T-helper 2 cell treated with Interferon-gamma antibody and Interleukin-4, amounts not matched to agents 100 ng/mL and 5 ng/mL, for 36 hours (primary cell): ENCODE measurements around the gene POLN. TPM values are rescaled to one million over a fixed set of nuclear protein-coding genes. Genes with fewer than 3 reads are reported as not detected.
"Not testable (repeated sequence)": the region's sequence is repeated elsewhere in the genome, so short reads cannot be mapped to it uniquely, and the experiment has no call there.

Source experiments
- intact Hi-C: fragments of 100-400 bp; cut with micrococcal nuclease; formaldehyde crosslinking; loops from one replicate; pipeline ENCODE4 v1.15.1; 2023
- total RNA-seq: library from RNA; stranded (reverse); gene quantifications from 2 replicates; pipeline ENCODE4 v1.2.3, GENCODE V29; 2022

The POLN gene
- total RNA-seq, 1 donor from 2014 or later: 4.0 TPM

GRCh38 chr4:2222838-2223237, 19.1 kb downstream of the POLN start:
- intact Hi-C loops: loop anchor here (5.0 kb wide), 1 partner anchor 239 kb away; no protein-coding TSS in a partner anchor

- intact Hi-C loops: loop anchor here (5.0 kb wide), 1 partner anchor 241 kb away; no protein-coding TSS in a partner anchor
Measured at GRCh38 chr4:2221378-2221777, 20.5 kb downstream of the POLN start.

DNA sequence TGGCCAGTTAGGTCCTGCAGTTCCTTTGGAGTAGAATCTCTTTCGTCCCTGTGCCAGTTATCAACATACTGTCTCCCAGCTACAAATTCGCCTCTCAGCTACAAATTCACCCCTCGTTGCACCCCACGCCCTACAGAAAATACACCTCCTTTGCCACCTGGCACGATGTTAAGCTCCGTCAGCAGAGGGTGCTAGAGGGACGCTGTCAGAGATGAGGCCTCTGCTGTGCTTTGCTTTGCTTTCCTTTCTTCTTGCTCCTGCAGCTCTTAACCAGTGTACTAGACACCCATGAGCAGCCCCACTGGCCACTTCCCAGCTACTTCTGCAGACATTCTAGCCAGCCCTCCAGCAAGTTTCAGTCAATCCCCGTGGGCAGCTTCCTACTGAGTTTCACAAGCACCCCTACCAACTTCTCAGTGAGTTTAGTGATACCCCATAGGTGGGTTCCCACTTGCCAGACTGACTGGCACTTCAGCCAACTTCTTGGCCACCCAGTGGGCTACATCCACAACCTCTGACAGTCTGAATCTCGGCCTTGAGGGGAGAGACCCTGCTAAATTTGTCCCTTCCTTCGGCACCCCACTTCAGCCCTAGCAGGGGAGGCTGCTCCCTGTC, 21.8 kb downstream of the POLN start:
- intact Hi-C loops: loop anchor here (1.0 to 5.0 kb wide), 2 partner anchors 221 to 242 kb away; no protein-coding TSS in a partner anchor

DNA sequence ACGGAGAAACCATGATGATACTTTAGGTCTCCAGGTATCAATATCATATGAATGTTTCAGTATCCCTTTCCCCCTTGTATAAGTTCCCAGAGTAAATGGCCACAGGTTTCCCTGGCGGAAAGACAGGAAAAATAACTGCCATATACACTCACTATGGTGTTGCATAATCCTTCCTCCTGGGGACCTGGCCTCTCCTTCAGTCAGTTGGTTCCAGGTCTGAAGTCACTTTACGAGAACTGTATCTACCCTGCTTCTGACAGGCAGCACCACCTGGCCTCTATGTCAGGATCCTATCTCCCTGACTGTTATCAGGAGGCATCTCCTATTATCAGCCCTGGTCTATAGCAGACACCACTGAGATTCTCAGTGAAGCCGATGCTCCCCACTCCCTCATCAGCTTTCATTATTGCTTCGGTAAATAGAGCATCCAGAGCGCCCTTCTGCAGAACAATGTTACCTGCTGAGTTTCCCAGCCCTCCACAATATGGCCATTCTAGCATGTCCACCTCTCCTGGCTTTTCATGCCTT, 22.6 kb downstream of the POLN start:
- intact Hi-C loops: no loop called here

DNA sequence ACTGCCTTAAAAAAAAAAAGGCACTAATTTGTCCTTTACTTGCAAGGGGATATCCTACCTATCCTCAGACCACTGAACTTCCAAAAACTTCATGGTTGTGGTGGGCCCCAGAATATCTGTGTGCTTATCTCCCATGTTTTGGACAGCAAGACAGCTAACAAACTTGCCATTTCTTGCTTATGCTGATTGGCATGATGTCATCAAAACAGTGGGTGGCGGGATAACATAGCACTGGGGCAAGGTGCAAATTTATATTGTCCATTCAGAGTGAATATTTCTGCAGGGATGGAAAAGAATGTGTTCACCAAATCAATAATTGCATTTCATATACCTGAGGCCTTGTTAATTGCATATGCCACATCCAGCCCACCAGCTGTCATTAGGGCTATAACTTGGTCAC, 23.5 kb downstream of the POLN start:
- intact Hi-C loops: no loop called here

GRCh38 chr4:2217726-2218125, 24.2 kb downstream of the POLN start:
- intact Hi-C loops: no loop called here

DNA sequence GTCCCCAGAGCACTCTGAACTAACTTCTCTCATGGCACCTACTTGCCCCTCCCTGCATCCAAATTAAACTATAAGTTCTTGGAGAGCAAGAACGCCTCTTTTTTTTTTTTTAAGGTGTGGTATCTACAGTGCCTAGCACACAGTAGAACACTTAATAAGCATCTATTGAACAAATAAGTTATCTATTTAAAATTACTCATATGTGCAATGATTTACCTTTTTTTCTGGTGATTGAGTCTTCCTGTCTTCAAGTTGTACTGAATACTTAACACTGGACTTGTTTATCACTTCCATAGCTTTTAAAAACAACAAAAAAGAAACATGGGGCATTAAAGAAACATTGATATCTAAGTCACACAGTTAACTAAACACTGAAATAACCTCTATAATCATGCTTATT, 29.1 kb downstream of the POLN start:
- intact Hi-C loops: no loop called here

DNA sequence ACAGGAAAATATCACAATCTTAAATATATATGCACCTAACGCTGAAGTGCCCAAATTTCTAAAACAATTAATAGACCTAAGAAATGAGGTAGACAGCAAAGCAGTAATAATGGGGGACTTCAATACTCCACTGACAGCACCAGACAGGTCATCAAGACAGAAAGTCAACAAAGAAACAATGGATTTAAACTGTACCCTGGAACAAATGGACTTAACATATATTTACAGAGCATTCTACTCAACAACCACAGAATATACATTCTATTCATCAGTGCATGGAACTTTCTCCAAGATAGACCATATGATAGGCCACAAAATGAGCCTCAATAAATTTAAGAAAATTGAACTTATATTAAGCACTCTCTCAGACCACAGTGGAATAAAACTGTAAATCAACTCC, 39.1 kb downstream of the POLN start:
- intact Hi-C loops: not testable (repeated sequence)

DNA sequence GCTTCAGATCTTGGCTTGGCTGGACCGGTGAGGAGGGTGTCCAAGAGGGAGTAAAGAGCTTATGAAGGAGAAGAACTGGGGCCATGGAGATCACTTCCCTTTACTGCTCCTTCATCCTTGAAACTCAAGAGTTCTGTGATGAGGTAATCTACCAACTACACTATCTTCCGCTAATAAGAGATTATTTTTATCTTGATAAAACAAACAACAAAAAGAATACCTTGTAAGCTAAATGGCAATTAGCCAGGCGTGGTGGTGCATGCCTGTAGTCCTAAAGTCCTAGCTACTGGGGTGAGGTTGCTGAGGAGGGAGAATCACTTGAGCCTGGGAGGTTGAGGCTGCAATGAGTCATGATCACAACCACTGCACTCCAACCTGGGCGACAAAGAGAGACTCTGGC, 47.4 kb downstream of the POLN start:
- intact Hi-C loops: no loop called here

GRCh38 chr4:2193326-2193725, 48.6 kb downstream of the POLN start:
- intact Hi-C loops: no loop called here

DNA sequence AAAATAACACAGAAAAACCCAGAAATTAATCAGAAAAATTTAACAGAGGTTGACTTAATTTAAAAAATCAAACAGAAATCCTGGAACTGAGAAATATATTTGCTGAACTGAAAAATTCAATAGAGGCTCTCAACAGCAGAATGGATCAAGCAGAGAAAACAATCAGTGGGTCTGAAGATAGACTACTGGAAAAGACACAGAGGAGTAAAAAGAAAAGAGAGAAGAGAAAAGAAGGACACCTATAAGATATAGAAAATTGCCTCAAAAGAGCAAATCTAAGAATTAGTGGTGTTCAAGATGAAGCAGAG, 55.1 kb downstream of the POLN start:
- intact Hi-C loops: no loop called here

DNA sequence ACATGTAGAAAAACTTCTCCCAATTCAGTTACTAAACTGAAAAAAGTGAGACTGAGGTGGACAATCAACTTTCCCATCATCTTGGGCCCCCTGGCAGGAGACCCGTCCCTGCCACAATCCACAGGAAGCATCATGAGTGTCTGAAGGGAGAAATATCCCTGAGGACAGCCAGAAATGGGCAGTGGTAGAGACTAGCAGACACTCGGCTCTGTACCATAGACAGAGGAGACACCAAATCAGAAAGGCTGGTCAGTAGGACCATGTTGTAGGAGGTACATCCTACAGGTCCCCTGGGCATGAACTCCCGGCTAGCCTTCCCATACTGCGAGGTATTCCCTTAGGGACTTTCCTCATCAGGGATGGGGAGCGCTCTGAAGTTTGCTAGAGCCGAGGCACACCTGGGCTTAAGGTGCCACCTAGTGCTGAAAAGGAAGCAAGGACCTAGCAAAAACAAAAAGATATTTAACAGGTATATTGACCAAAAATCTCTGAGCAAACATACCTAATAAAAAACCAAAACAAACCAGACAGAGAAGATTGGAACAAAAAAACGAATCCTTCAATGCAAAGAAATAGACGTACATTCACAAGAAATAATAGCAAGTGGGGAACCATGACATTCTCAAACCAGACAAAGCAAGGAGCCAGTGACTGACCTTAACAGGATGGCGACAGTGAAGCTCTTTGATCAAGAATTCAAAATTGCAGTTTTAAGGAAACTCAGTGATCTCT, 55.6 kb downstream of the POLN start:
- intact Hi-C loops: no loop called here

- intact Hi-C loops: no loop called here
Measured at GRCh38 chr4:2183394-2183793, 58.5 kb downstream of the POLN start.

GRCh38 chr4:2182994-2183393, 58.9 kb downstream of the POLN start:
- intact Hi-C loops: no loop called here

- intact Hi-C loops: no loop called here
Measured at GRCh38 chr4:2180410-2180809, 61.5 kb downstream of the POLN start.

- intact Hi-C loops: loop anchor here (10.0 kb wide), 2 partner anchors 135 to 175 kb away; partner anchors contain the start of gene NELFA
Measured at GRCh38 chr4:2179717-2180116, 62.2 kb downstream of the POLN start.

GRCh38 chr4:2178986-2179385, 62.9 kb downstream of the POLN start:
- intact Hi-C loops: loop anchor here (10.0 kb wide), 2 partner anchors 134 to 174 kb away; partner anchors contain the start of gene NELFA

DNA sequence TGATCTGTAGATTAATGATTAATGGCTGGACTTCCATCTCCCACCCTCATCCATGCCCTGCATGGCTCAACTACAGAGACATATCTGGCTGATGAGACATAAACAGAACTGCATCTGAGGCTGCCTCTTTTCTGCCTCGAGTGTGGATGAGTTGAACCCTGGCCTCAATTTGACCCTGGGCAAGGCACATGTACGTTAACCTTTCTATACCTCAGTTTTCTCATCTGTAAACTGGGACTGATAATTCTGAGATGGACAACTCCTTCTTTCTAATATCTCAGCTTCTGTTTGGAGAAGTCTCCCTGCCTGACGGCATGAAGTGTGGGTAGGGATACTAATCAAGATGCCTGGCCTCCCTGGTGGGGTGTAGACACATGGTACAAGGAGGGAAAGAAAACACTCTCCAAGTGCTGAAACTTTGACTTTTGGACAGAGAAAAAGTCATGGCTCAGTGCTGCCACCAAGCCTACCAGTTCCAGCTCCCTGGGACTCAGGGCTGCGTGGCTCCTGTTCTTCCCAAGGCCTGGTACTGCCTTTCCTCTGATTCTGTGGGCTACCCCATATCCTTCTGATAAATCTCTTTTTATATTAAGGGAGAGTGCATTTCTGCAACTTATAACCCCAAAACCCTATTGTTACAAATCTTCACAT, 64.4 kb downstream of the POLN start:
- intact Hi-C loops: loop anchor here (10.0 kb wide), 2 partner anchors 133 to 173 kb away; partner anchors contain the start of gene NELFA

- intact Hi-C loops: loop anchor here (10.0 kb wide), 2 partner anchors 131 to 171 kb away; partner anchors contain the start of gene NELFA
Measured at GRCh38 chr4:2175990-2176698, 65.8 kb downstream of the POLN start.

- intact Hi-C loops: loop anchor here (10.0 kb wide), 2 partner anchors 129 to 169 kb away; partner anchors contain the start of gene NELFA
Measured at GRCh38 chr4:2174061-2174460, 67.9 kb downstream of the POLN start.

GRCh38 chr4:2172627-2173231, 69.2 kb downstream of the POLN start:
- intact Hi-C loops: loop anchor here (10.0 kb wide), 2 partner anchors 128 to 168 kb away; partner anchors contain the start of gene NELFA
